Measurements from ENCODE around the gene CNOT10.
A peak's percentile ranks its signal among the peaks of the same experiment; 100 is the strongest.
"Not testable (repeated sequence)": the region's sequence is repeated elsewhere in the genome, so short reads cannot be mapped to it uniquely, and the experiment has no call there.

Gene CNOT10

DNA sequence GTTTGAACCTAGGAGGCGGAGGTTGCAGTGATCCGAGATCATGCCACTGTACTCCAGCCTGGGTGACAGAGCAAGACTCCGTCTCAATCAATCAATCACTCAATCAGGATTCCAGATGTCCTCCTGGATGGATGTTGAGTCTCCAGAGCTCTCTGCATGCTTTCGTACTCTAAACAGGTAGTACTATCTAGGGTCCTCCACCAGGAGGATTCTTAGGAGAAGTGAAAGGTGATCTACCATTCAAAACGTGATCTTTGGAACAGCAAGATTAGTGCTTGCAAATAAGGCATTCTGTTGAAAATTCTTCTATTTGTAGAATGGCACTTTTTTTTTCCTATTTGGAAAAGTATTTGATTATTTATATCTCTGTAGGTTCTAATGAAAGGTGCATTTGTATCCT is 34.3 kb downstream of the CNOT10 start:
- H3K4me3 ChIP-seq (replicated peaks; ENCODE audit: low read depth, low read length): no peak overlapping the region
- DNase-seq (ENCODE audit: extremely low read depth, low read depth): no peak
- TF ChIP-seq, protein P1, sequence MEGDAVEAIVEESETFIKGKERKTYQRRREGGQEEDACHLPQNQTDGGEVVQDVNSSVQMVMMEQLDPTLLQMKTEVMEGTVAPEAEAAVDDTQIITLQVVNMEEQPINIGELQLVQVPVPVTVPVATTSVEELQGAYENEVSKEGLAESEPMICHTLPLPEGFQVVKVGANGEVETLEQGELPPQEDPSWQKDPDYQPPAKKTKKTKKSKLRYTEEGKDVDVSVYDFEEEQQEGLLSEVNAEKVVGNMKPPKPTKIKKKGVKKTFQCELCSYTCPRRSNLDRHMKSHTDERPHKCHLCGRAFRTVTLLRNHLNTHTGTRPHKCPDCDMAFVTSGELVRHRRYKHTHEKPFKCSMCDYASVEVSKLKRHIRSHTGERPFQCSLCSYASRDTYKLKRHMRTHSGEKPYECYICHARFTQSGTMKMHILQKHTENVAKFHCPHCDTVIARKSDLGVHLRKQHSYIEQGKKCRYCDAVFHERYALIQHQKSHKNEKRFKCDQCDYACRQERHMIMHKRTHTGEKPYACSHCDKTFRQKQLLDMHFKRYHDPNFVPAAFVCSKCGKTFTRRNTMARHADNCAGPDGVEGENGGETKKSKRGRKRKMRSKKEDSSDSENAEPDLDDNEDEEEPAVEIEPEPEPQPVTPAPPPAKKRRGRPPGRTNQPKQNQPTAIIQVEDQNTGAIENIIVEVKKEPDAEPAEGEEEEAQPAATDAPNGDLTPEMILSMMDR (IDR thresholded peaks at IDR 0.05; ENCODE audit: low read depth, low read length, missing control alignments): no peak

DNA sequence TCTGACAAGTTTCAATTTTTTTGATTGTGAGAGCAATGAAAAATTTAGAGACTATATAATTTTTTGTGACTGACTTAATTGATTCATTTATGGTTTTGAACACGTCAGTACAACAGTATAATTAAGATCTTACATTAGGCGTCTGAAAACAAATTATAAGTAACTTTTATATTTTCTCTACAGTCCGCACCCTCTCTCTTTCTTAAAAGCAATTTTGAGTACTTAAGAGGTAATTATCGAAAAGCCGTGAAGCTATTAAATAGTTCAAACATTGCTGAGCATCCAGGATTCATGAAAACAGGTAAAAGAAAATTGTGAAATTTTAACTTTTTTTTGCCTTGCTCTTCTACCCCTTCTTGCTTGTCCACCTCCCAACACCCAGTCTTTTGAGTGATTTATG is 34.9 kb downstream of the CNOT10 start:
- H3K4me3 ChIP-seq (replicated peaks; ENCODE audit: low read depth, low read length): no peak overlapping the region
- TF ChIP-seq, protein P1 (IDR thresholded peaks at IDR 0.05; ENCODE audit: low read depth, low read length, missing control alignments): no peak
- DNase-seq (ENCODE audit: extremely low read depth, low read depth): no peak

DNA sequence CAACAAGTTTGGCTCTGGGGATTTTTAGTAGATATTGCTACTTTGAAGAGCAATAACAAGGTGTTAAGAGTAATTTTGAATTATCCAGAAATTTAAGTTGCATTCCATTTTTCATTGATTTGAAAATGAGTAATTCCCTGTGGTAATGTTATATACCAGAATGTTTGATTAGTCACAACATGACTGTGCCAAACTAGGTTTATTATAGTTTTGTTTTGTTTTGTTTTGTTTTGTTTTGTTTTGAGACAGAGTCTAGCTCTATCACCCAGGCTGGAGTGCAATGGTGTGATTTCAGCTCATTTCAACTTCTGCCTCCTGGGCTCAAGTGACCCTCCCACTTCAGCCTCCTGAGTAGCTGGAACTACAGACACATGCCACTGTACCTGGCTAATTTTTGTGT is 40.7 kb downstream of the CNOT10 start:
- DNase-seq (ENCODE audit: extremely low read depth, low read depth): no peak
- no peak overlapping the region for H3K4me3 ChIP-seq (replicated peaks; ENCODE audit: low read depth, low read length)
- TF ChIP-seq, protein P1 (IDR thresholded peaks at IDR 0.05; ENCODE audit: low read depth, low read length, missing control alignments): no peak

DNA sequence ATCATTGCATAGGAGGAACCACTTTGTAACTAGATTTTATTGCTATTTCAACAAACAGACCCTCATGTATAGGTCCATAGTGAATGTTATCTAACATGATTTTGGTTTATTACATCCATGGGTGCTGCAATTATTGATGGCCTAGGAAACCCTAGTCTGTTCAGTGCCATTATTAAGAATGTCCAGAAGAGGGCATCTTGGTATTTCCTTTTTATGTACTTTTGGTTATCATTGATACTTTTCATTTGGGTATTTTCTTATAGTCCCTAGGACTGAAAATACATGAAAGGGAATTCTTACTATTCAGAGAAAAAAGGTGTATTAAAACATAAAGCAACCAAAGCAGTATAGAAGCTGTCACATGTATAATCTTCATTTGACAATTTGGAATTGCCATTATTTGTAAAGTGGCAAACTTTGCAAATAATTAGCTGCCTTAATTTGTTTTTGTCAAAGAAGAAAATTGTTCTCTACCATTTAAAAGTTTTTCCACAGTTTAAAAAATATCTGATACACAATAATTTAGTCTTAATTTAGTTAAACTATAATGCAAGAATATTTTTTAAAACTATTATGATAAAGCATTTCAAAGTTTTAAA is 48.7 kb downstream of the CNOT10 start:
- no peak overlapping the region for H3K4me3 ChIP-seq (replicated peaks; ENCODE audit: low read depth, low read length)
- TF ChIP-seq, protein P1 (IDR thresholded peaks at IDR 0.05; ENCODE audit: low read depth, low read length, missing control alignments): peak; percentile 20
- DNase-seq (ENCODE audit: extremely low read depth, low read depth): peak; percentile 4

DNA sequence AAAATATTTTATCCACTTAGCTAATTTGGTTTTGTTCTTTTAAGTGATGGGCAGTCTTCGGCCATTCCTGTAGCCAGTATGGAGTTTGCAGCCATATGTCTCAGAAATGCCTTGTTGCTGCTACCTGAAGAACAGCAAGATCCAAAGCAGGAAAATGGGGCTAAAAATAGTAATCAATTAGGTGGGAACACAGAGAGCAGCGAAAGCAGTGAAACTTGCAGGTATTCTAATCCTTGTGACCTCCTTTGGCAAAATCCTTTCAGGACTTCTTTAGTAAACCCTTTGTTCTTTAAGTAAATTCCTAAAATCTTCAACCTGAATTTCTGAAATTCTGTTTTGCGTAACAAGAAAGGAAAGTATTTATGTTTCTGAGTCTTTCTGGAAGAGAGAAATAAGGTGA is 49.8 kb downstream of the CNOT10 start:
- TF ChIP-seq, protein P1 (IDR thresholded peaks at IDR 0.05; ENCODE audit: low read depth, low read length, missing control alignments): no peak
- no peak for DNase-seq (ENCODE audit: extremely low read depth, low read depth)
- H3K4me3 ChIP-seq (replicated peaks; ENCODE audit: low read depth, low read length): no peak overlapping the region

DNA sequence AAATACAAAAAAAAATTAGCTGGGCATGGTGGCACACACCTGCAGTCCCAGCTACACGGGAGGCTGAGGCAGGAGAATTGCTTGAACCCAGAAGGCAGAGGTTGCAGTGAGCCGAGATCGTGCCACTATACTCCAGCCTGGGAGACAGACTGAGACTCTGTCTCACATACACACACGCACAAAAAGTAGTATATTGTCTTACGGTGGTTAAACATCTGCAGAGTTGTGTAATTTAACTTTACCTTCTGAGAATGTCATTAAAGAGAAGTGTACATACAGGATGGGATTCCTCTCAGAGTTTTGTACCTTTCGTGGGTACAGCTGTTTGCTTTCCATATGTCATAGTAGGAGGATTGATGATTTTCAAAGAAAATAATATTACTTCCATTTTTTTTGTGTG is 58.5 kb downstream of the CNOT10 start:
- not testable (repeated sequence) for H3K4me3 ChIP-seq (replicated peaks; ENCODE audit: low read depth, low read length); DNase-seq (ENCODE audit: extremely low read depth, low read depth)

DNA sequence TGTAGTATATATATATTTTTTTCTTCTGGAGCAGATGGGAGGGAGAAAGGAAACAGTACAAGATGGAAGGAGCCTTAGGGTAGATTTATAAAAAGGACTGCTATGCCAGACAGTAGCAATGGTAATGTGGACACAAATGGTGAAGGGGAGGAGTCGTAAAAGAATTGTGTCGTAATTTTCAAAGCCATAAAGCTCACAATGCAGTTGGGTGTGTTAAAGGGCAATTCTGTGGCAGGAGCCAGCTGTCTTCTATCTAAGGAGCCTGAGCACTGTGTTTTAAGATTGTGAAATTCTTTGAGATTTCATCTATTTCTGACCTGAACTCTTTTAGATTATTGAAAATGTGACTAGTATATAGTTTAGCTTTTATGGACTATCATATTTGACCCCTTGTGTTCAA is 58.9 kb downstream of the CNOT10 start:
- H3K4me3 ChIP-seq (replicated peaks; ENCODE audit: low read depth, low read length): no peak overlapping the region
- DNase-seq (ENCODE audit: extremely low read depth, low read depth): peak; percentile 1
- TF ChIP-seq, protein P1 (IDR thresholded peaks at IDR 0.05; ENCODE audit: low read depth, low read length, missing control alignments): no peak
